Measurements from ENCODE around the gene ATIC. TPM values are rescaled to one million over a fixed set of nuclear protein-coding genes. Genes with fewer than 3 reads are reported as not detected.

The ATIC gene
- total RNA-seq, 4 donors from 2014 or later, result 35.1 to 88.6 (median 60.7) TPM

GRCh38 chr2:215361211-215361875, 49.5 kb downstream of the ATIC start:
- Histone ChIP-seq H3K9me3 (no peaks in the 10 kb centered on the region), H3K4me3 (no peak overlapping the region), H3K4me1 (no peaks in the 10 kb centered on the region), H3K27ac (no peak overlapping the region), H3K36me3 (peaks cover 0 to 23% (median 2%) of the 10 kb centered on the region in 4 donors), H3K27me3 (no peaks in the 10 kb centered on the region)
- intact Hi-C loops (cut with DNase I; ENCODE audit: low total_unique reads), result no loop called here
- in situ Hi-C loops (cut with MboI; ENCODE audit: low pct_ligation_motif_present in 1 of 4, low pct_unique_long_range_greater_than_20kb in 1 of 4, low sequenced_read_pairs in 3 of 4), result no loop called here
- WGBS, 2 donors (ENCODE audit: low coverage in 1 of 2), result 88 to 93% methylated on average over 3 to 4 of the region's 4 CpGs
- DNase-seq, result no peak
- TF ChIP-seq EP300 (IDR thresholded peaks at IDR 0.05; ENCODE audit: low read depth), result no peak
- TF ChIP-seq, protein P1, sequence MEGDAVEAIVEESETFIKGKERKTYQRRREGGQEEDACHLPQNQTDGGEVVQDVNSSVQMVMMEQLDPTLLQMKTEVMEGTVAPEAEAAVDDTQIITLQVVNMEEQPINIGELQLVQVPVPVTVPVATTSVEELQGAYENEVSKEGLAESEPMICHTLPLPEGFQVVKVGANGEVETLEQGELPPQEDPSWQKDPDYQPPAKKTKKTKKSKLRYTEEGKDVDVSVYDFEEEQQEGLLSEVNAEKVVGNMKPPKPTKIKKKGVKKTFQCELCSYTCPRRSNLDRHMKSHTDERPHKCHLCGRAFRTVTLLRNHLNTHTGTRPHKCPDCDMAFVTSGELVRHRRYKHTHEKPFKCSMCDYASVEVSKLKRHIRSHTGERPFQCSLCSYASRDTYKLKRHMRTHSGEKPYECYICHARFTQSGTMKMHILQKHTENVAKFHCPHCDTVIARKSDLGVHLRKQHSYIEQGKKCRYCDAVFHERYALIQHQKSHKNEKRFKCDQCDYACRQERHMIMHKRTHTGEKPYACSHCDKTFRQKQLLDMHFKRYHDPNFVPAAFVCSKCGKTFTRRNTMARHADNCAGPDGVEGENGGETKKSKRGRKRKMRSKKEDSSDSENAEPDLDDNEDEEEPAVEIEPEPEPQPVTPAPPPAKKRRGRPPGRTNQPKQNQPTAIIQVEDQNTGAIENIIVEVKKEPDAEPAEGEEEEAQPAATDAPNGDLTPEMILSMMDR (IDR thresholded peaks at IDR 0.05), result no peak
- no peak for TF ChIP-seq POLR2A (IDR thresholded peaks at IDR 0.05)
- TF ChIP-seq POLR2AphosphoS5 (IDR thresholded peaks at IDR 0.05), result no peak

DNA sequence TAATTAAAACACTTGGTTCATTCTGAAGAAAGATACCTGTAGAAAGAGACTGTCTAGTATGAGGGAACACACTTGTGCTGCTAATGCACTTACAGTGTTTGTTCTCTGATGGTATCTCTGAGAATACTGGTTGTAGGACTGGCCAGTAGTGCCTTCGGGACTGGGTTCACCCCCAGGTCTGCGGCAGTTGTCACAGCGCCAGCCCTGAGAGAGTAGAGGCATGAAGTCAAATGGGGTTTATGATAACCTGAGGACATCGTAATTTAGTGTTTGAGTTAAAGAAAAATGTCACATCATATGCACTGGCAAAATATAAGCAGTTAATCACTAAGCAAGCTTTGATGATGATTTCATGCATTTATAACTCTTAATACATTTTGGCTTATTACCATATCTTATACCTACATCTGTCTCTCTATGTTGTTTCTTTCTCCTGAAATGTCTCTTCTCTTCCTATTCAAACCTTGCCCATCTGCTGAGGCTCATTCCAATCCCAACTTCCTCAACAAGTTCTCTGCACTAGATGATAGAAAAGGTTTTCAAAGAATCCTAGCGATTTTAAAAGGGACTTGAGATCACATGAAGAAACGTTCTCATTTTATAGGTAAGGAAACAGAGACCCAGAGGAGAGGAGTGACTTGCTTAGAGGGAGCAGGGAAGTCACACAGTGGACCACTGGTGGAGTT, 50.2 kb downstream of the ATIC start:
- H3K27ac ChIP-seq, result no peak overlapping the region
- H3K4me1 ChIP-seq, result no peaks in the 10 kb centered on the region
- no peaks in the 10 kb centered on the region for H3K27me3 ChIP-seq
- no peak for DNase-seq
- no peak overlapping the region for H3K4me3 ChIP-seq
- peaks cover 0 to 24% (median 2%) of the 10 kb centered on the region in 4 donors for H3K36me3 ChIP-seq
- in situ Hi-C loops (cut with MboI; ENCODE audit: low pct_ligation_motif_present in 1 of 4, low pct_unique_long_range_greater_than_20kb in 1 of 4, low sequenced_read_pairs in 3 of 4) (no loop called here), intact Hi-C loops (cut with DNase I; ENCODE audit: low total_unique reads) (no loop called here)
- H3K9me3 ChIP-seq, result no peaks in the 10 kb centered on the region
- WGBS, 2 donors (ENCODE audit: low coverage in 1 of 2), result 84 to 100% methylated on average over 2 to 6 of the region's 6 CpGs
- no peak for TF ChIP-seq POLR2A (IDR thresholded peaks at IDR 0.05)
- TF ChIP-seq, protein P1 (IDR thresholded peaks at IDR 0.05), result no peak
- no peak for TF ChIP-seq EP300 (IDR thresholded peaks at IDR 0.05; ENCODE audit: low read depth)
- no peak for TF ChIP-seq POLR2AphosphoS5 (IDR thresholded peaks at IDR 0.05)

- in situ Hi-C loops (cut with MboI; ENCODE audit: low pct_ligation_motif_present in 1 of 4, low pct_unique_long_range_greater_than_20kb in 1 of 4, low sequenced_read_pairs in 3 of 4) (no loop called here), intact Hi-C loops (cut with DNase I; ENCODE audit: low total_unique reads) (no loop called here)
- Histone ChIP-seq H3K9me3 (no peaks in the 10 kb centered on the region), H3K4me1 (no peaks in the 10 kb centered on the region), H3K27ac (no peak overlapping the region), H3K27me3 (no peaks in the 10 kb centered on the region), H3K4me3 (no peak overlapping the region), H3K36me3 (peaks cover 0 to 29% (median 5%) of the 10 kb centered on the region in 4 donors)
- TF ChIP-seq POLR2AphosphoS5 (IDR thresholded peaks at IDR 0.05) (no peak), EP300 (IDR thresholded peaks at IDR 0.05; ENCODE audit: low read depth) (no peak), POLR2A (IDR thresholded peaks at IDR 0.05) (no peak)
- TF ChIP-seq, protein P1 (IDR thresholded peaks at IDR 0.05), result no peak
- DNase-seq, result no peak
- WGBS, 2 donors (ENCODE audit: low coverage in 1 of 2), result 89 to 98% methylated on average over 3 to 8 of the region's 8 CpGs
Measured at GRCh38 chr2:215362562-215362904, 50.7 kb downstream of the ATIC start.

- H3K27ac ChIP-seq, result no peak overlapping the region
- in situ Hi-C loops (cut with MboI; ENCODE audit: low pct_ligation_motif_present in 1 of 4, low pct_unique_long_range_greater_than_20kb in 1 of 4, low sequenced_read_pairs in 3 of 4) (no loop called here), intact Hi-C loops (cut with DNase I; ENCODE audit: low total_unique reads) (no loop called here)
- H3K4me3 ChIP-seq, result no peak overlapping the region
- WGBS, 2 donors (ENCODE audit: low coverage in 1 of 2), result 70% methylated on average over 2 of the region's 2 CpGs
- no peak for DNase-seq
- no peaks in the 10 kb centered on the region for H3K9me3 ChIP-seq
- no peaks in the 10 kb centered on the region for H3K4me1 ChIP-seq
- H3K27me3 ChIP-seq, result no peaks in the 10 kb centered on the region
- H3K36me3 ChIP-seq, result peaks cover 0 to 34% (median 5%) of the 10 kb centered on the region in 4 donors
- TF ChIP-seq POLR2A (IDR thresholded peaks at IDR 0.05), result no peak
- TF ChIP-seq, protein P1 (IDR thresholded peaks at IDR 0.05), result no peak
- TF ChIP-seq EP300 (IDR thresholded peaks at IDR 0.05; ENCODE audit: low read depth), result no peak
- no peak for TF ChIP-seq POLR2AphosphoS5 (IDR thresholded peaks at IDR 0.05)
Measured at GRCh38 chr2:215363039-215363438, 51.2 kb downstream of the ATIC start.
